Pancreas (tissue), 10 donors: ENCODE results near the gene MSANTD2. TPM values are rescaled to one million over a fixed set of nuclear protein-coding genes. Genes with fewer than 3 reads are reported as not detected.

ENCODE experiments used
- ATAC-seq, 4 donors: fragments of 200-7000 bp; cut with Tn5 transposase; one replicate each; pipeline versions ENCODE4 v1.8.0 to v1.9.1; 2020; ENCODE audit warnings: mild to moderate bottlenecking in 4 of 4, moderate library complexity in 4 of 4
- DNase-seq, 6 donors: peaks; one replicate each; pipeline ENCODE4 v3.0.0-alpha.2; 2020
- FAIRE-seq: peaks from 2 replicates; lab custom pipeline; 2012; peaks lifted over from hg19 to GRCh38; lab: Jason Lieb, UNC
- H3K27ac ChIP-seq, 4 donors: fragments of 200-600 bp; sonication (generic); 1 replicate in 3 of 4; 2 replicates in 1 of 4; pipeline versions ENCODE4 v1.5.0 to v1.8.0; 2020
- H3K27me3 ChIP-seq, 4 donors: fragments of 200-600 bp; one replicate each; pipeline ENCODE4 v1.8.0; 2021
- H3K36me3 ChIP-seq, 3 donors: fragments of 200-600 bp; sonication (generic) in 1 of 3; one replicate each; pipeline versions ENCODE4 v1.5.0 to v1.8.0; 2020 to 2021
- H3K4me1 ChIP-seq, 3 donors: fragments of 200-600 bp; one replicate each; pipeline ENCODE4 v1.8.0; 2021
- H3K4me3 ChIP-seq, 4 donors: fragments of 200-600 bp; sonication (generic) in 2 of 4; one replicate each; pipeline versions ENCODE4 v1.5.0 to v1.8.0; 2020 to 2021
- H3K9me3 ChIP-seq, 4 donors: fragments of 200-600 bp; one replicate each; pipeline ENCODE4 v1.8.0; 2021
- CTCF ChIP-seq, 4 donors: fragments of 200-600 bp; sonication (generic) in 3 of 4; IDR thresholded peaks; one replicate each; pipeline versions ENCODE4 v1.5.0 to v1.8.0; 2021; ENCODE audit warnings: antibody characterized with exemption in 4 of 4
- WGBS, 2 donors: extraction: QIAGEN DNeasy Blood & Tissue Kit; methylation state at CpG; one replicate each; pipeline ENCODE4 v1.1.7; 2013; 5-methylcytosine and 5-hydroxymethylcytosine counted together
- intact Hi-C, 3 donors: fragments of 100-400 bp; cut with DNase I; formaldehyde crosslinking; loops; one replicate each; pipeline versions ENCODE4 v1.11.1 to v1.14.2; 2022
- polyA plus RNA-seq, 2 donors: library from polyadenylated mRNA; stranded (reverse); fragments of 200-250 nt; gene quantifications; one replicate each; pipeline ENCODE4 v1.2.3, GENCODE V29; 2013
- total RNA-seq, 6 donors: library from RNA; stranded (reverse); fragmentation: NEBNext Ultra II Directional in 4 of 6; extraction: Animal tissue kit (Norgen Biotek cat#: 25700) in 4 of 6; gene quantifications; one replicate each; pipeline versions ENCODE4 v1.2.1 to v1.2.4, GENCODE V29; 2021 to 2023
- donor health status: healthy with polysubstance abuse.
- donor health status: DM: no; HTN: no; CAD: no; lungs with moderate emphysema.
- donor health status: DM: no; HTN: no; CAD: no.
- donor health status: control.
- donor health status: control.
- donor health status: Bipolar disorder and iron deficiency.
- donor health status: DM: yes; HTN: yes; CAD: no.
- donor health status: DM: no; HTN: no; CAD: no.
- donor health status: DM: no; HTN: no; CAD: no.
- donor health status: DM: yes; HTN: yes; CAD: no.

Gene MSANTD2
- total and polyA plus RNA-seq, 8 donors = 4.6 to 23.3 (median 7.1) TPM

- Histone ChIP-seq H3K27ac (no peak overlapping the region), H3K9me3 (no peaks in the 10 kb centered on the region), H3K4me3 (no peak overlapping the region), H3K4me1 (peaks cover 0 to 7% (median 0%) of the 10 kb centered on the region in 3 donors), H3K36me3 (no peaks in the 10 kb centered on the region), H3K27me3 (peaks cover 0 to 16% (median 6%) of the 10 kb centered on the region in 4 donors)
- no peak for DNase-seq
- intact Hi-C loops = loop anchor here (10.0 kb wide), 1 partner anchor 170 kb away; no protein-coding TSS in a partner anchor
- 53 to 75% methylated on average over 3 of the region's 3 CpGs for WGBS, 2 donors
- TF ChIP-seq CTCF (IDR thresholded peaks at IDR 0.05) = no peak
- ATAC-seq = no peak
- no peak for FAIRE-seq
Observed at GRCh38 chr11:124834526-124835180, 34.4 kb upstream of the MSANTD2 start.

GRCh38 chr11:124832571-124832970 is 32.4 kb upstream of the MSANTD2 start:
- Histone ChIP-seq H3K9me3 (no peaks in the 10 kb centered on the region), H3K27ac (no peak overlapping the region), H3K4me3 (no peak overlapping the region), H3K36me3 (no peaks in the 10 kb centered on the region), H3K27me3 (no peaks in the 10 kb centered on the region), H3K4me1 (no peaks in the 10 kb centered on the region)
- ATAC-seq (no peak), FAIRE-seq (no peak), DNase-seq (no peak)
- TF ChIP-seq CTCF (IDR thresholded peaks at IDR 0.05) = no peak
- WGBS, 2 donors = 59 to 67% methylated on average over 4 of the region's 4 CpGs
- intact Hi-C loops = loop anchor here (10.0 kb wide), 1 partner anchor 168 kb away; no protein-coding TSS in a partner anchor

- intact Hi-C loops = loop anchor here (10.0 kb wide), 1 partner anchor 167 kb away; no protein-coding TSS in a partner anchor
- H3K27me3 ChIP-seq = no peaks in the 10 kb centered on the region
- H3K27ac ChIP-seq = no peak overlapping the region
- H3K4me3 ChIP-seq = no peak overlapping the region
- H3K4me1 ChIP-seq = no peaks in the 10 kb centered on the region
- WGBS, 2 donors = 89 to 98% methylated on average over 2 of the region's 2 CpGs
- H3K36me3 ChIP-seq = no peaks in the 10 kb centered on the region
- TF ChIP-seq CTCF (IDR thresholded peaks at IDR 0.05) = no peak
- no peak for ATAC-seq
- H3K9me3 ChIP-seq = no peaks in the 10 kb centered on the region
- DNase-seq = no peak
- no peak for FAIRE-seq
Observed at GRCh38 chr11:124831897-124832296, 31.7 kb upstream of the MSANTD2 start.

- intact Hi-C loops = loop anchor here (10.0 kb wide), 1 partner anchor 166 kb away; no protein-coding TSS in a partner anchor
- Histone ChIP-seq H3K4me1 (no peaks in the 10 kb centered on the region), H3K4me3 (no peak overlapping the region), H3K27ac (no peak overlapping the region), H3K36me3 (no peaks in the 10 kb centered on the region), H3K27me3 (no peaks in the 10 kb centered on the region), H3K9me3 (no peaks in the 10 kb centered on the region)
- DNase-seq (no peak), FAIRE-seq (no peak), ATAC-seq (no peak)
- TF ChIP-seq CTCF (IDR thresholded peaks at IDR 0.05) = no peak
- WGBS, 2 donors = 83 to 89% methylated on average over 3 of the region's 3 CpGs
Observed at GRCh38 chr11:124830749-124831148, 30.5 kb upstream of the MSANTD2 start.

- H3K36me3 ChIP-seq = no peaks in the 10 kb centered on the region
- no peak for DNase-seq
- H3K27me3 ChIP-seq = no peaks in the 10 kb centered on the region
- TF ChIP-seq CTCF (IDR thresholded peaks at IDR 0.05) = no peak
- FAIRE-seq = no peak
- no peaks in the 10 kb centered on the region for H3K9me3 ChIP-seq
- no peak overlapping the region for H3K4me3 ChIP-seq
- ATAC-seq = no peak
- no peaks in the 10 kb centered on the region for H3K4me1 ChIP-seq
- intact Hi-C loops = loop anchor here (10.0 kb wide), 1 partner anchor 165 kb away; no protein-coding TSS in a partner anchor
- 62 to 63% methylated on average over 3 of the region's 3 CpGs for WGBS, 2 donors
- H3K27ac ChIP-seq = no peak overlapping the region
Observed at GRCh38 chr11:124829986-124830385, 29.8 kb upstream of the MSANTD2 start.
